HepG2 (cell line): Measurements from ENCODE around the gene NOS2. TPM values are rescaled to one million over a fixed set of nuclear protein-coding genes. Genes with fewer than 3 reads are reported as not detected.

Experiments used
- ATAC-seq: fragments of 200-7000 bp; cut with Tn5 transposase; 3 replicates; pipeline ENCODE4 v1.9.1; 2020; ENCODE audit warnings: mild to moderate bottlenecking, moderate library complexity
- BruUV-seq: library from RNA; stranded (reverse); fragments of 400-500 nt; replicated peaks from 2 replicates; lab custom pipeline; 2021; lab: Mats Ljungman, UMichigan
- CTCF ChIA-PET: fragments of 300-600 bp; formaldehyde crosslinking; extraction: SDS; loops from one replicate; lab custom pipeline; 2021; ENCODE audit warnings: low total read pairs, inconsistent platforms, low intra/inter-chr PET ratio; lab: Yijun Ruan, JAX
- POLR2A ChIA-PET: fragments of 350-600 bp; sonication (Branson Sonifier 250); formaldehyde crosslinking; loops from one replicate; lab custom pipeline; 2020; ENCODE audit warnings: antibody characterized with exemption, inconsistent platforms; lab: Yijun Ruan, JAX
- DNase-seq: peaks from one replicate; pipeline ENCODE4 v3.0.0-alpha.2; 2015; ENCODE audit warnings: low spot score
- FAIRE-seq: peaks from 3 replicates; lab custom pipeline; 2011; peaks lifted over from hg19 to GRCh38; lab: Jason Lieb, UNC
- H2AFZ ChIP-seq: one replicate; pipeline ENCODE4 v1.6.1; 2011; ENCODE audit warnings: low read length, inconsistent platforms
- H3K27ac ChIP-seq: fragments of 300-600 bp; 3 replicates; pipeline ENCODE4 v1.8.0; 2011; ENCODE audit warnings: mixed run types, mild to moderate bottlenecking, mixed read lengths, low read length, inconsistent platforms; ENCODE audit not compliant: insufficient read depth; ENCODE audit errors: extremely low read length
- H3K27me3 ChIP-seq, 2 experiments: fragments of 200-600 bp in 1 of 2; 2 replicates in 1 of 2; 3 replicates in 1 of 2; pipeline versions ENCODE4 v1.6.0 to v1.8.0; 2011; ENCODE audit warnings: low read length in 2 of 2, mild to moderate bottlenecking in 2 of 2, moderate library complexity in 2 of 2, inconsistent platforms in 1 of 2; ENCODE audit not compliant: insufficient read depth in 2 of 2, control insufficient read depth in 1 of 2
- H3K36me3 ChIP-seq, 2 experiments: fragments of 200-600 bp in 1 of 2; replicated peaks in 1 of 2; 2 replicates in 1 of 2; 3 replicates in 1 of 2; pipeline versions ENCODE4 v1.5.1 to v1.8.0; 2011; ENCODE audit warnings: low read length in 2 of 2, inconsistent platforms in 1 of 2; ENCODE audit not compliant: insufficient read depth in 2 of 2, control insufficient read depth in 1 of 2
- H3K4me1 ChIP-seq: 2 replicates; pipeline ENCODE4 v1.5.1; 2012; ENCODE audit warnings: low read length, inconsistent platforms; ENCODE audit not compliant: insufficient read depth
- H3K4me2 ChIP-seq: 2 replicates; pipeline ENCODE4 v1.6.0; 2011; ENCODE audit warnings: low read depth, low read length, inconsistent platforms
- H3K4me3 ChIP-seq, 3 experiments: fragments of 200-600 bp in 1 of 3; sonication (generic), shearing (Covaris generic) in 1 of 3; replicated peaks in 1 of 3; 2 replicates each; pipeline ENCODE4 v1.5.1; 2011 to 2016; ENCODE audit warnings: low read length in 3 of 3, inconsistent platforms in 2 of 3, low read depth in 2 of 3, mild to moderate bottlenecking in 2 of 3, control low read depth in 1 of 3, mixed read lengths in 1 of 3; ENCODE audit not compliant: insufficient read depth in 1 of 3
- H3K79me2 ChIP-seq: one replicate; pipeline ENCODE4 v1.6.1; 2011; ENCODE audit warnings: low read length, inconsistent platforms; ENCODE audit not compliant: insufficient read depth
- H3K9ac ChIP-seq: 2 replicates; pipeline ENCODE4 v1.6.0; 2011; ENCODE audit warnings: mild to moderate bottlenecking, low read depth, low read length, inconsistent platforms; ENCODE audit not compliant: insufficient read depth
- H3K9me3 ChIP-seq: 2 replicates; pipeline ENCODE4 v1.5.1; 2012; ENCODE audit warnings: mild to moderate bottlenecking, low read length
- H4K20me1 ChIP-seq: 2 replicates; pipeline ENCODE4 v1.6.0; 2011; ENCODE audit warnings: inconsistent platforms, mild to moderate bottlenecking, low read length, moderate library complexity; ENCODE audit not compliant: insufficient read depth
- ARHGAP35 ChIP-seq: sonication (generic); formaldehyde crosslinking; IDR thresholded peaks from 2 replicates; pipeline ENCODE4 v1.9.0; 2022; ENCODE audit warnings: mild to moderate bottlenecking, inconsistent platforms, moderate library complexity, missing genetic modification reagents, borderline replicate concordance
- CC2D1A ChIP-seq: sonication (generic); formaldehyde crosslinking; IDR thresholded peaks from 2 replicates; pipeline ENCODE4 v1.8.1; 2023; ENCODE audit warnings: mild to moderate bottlenecking, missing genetic modification reagents
- MAFF ChIP-seq: IDR thresholded peaks from 2 replicates; pipeline ENCODE4 v1.6.1; 2011; ENCODE audit warnings: low read depth, low read length, improper control_type of control experiment
- MAFK ChIP-seq, 2 experiments: IDR thresholded peaks in 1 of 2; conservative IDR thresholded peaks in 1 of 2; 2 replicates each; pipeline ENCODE4 v1.6.1; 2011; ENCODE audit warnings: improper control_type of control experiment in 2 of 2, low read length in 2 of 2
- SMC3 ChIP-seq: IDR thresholded peaks from 2 replicates; pipeline ENCODE4 v1.6.1; 2011; ENCODE audit warnings: low read length, improper control_type of control experiment
- ZFY ChIP-seq: sonication (generic); formaldehyde crosslinking; IDR thresholded peaks from 2 replicates; pipeline ENCODE4 v1.4.0; 2020; ENCODE audit warnings: missing genetic modification reagents
- ZNF274 ChIP-seq: sonication (generic); formaldehyde crosslinking; IDR thresholded peaks from 2 replicates; pipeline ENCODE4 v1.5.1; 2020; ENCODE audit warnings: mild to moderate bottlenecking, missing genetic modification reagents
- ZNF501 ChIP-seq: sonication (generic); formaldehyde crosslinking; IDR thresholded peaks from 2 replicates; pipeline ENCODE4 v1.5.1; 2020; ENCODE audit warnings: mild to moderate bottlenecking, moderate library complexity, missing genetic modification reagents
- ZSCAN5A ChIP-seq: sonication (generic); formaldehyde crosslinking; IDR thresholded peaks from 2 replicates; pipeline ENCODE4 v1.8.0; 2022; ENCODE audit warnings: mild to moderate bottlenecking, missing genetic modification reagents, borderline replicate concordance
- WGBS: methylation state at CpG from one replicate; pipeline ENCODE4 v1.1.6; 2017; ENCODE audit warnings: low lambda C conversion rate; 5-methylcytosine and 5-hydroxymethylcytosine counted together
- in situ Hi-C: cut with HindIII; loops from 2 replicates; pipeline ENCODE4 v1.10.0; 2017; ENCODE audit warnings: low pct_unique_long_range_greater_than_20kb; ENCODE audit not compliant: extremely low pct_ligation_motif_present
- intact Hi-C: fragments of 100-400 bp; cut with micrococcal nuclease; formaldehyde crosslinking; loops from one replicate; pipeline ENCODE4 v1.10.0; 2022; ENCODE audit not compliant: unreplicated experiment
- polyA plus RNA-seq, 8 experiments: library from polyadenylated mRNA; depleted of rRNA in 3 of 8; stranded (reverse) in 7 of 8; unstranded in 1 of 8; fragments of >200 nt; fragmentation: Illumina TruSeq in 4 of 8; extraction: Trizol in 4 of 8; gene quantifications; 2 replicates each; pipeline versions ENCODE4 v1.2.1 to v1.2.3, GENCODE V29; 2011 to 2016; ENCODE audit warnings: low read depth in 4 of 8, missing spikeins in 1 of 8, mixed read lengths in 1 of 8; ENCODE audit not compliant: insufficient read depth in 1 of 8
- total RNA-seq, 5 experiments: library from RNA; depleted of rRNA; stranded (reverse); fragments of >200 nt; fragmentation: Illumina TruSeq; extraction: Trizol; gene quantifications; 2 replicates each; pipeline ENCODE4 v1.2.3, GENCODE V29; 2016; ENCODE audit warnings: low read depth in 1 of 5
- TF ChIP-seq, protein P1 (sequence below): sonication (generic); formaldehyde crosslinking; IDR thresholded peaks from 2 replicates; pipeline ENCODE4 v1.5.1; 2020; ENCODE audit warnings: missing genetic modification reagents, mild to moderate bottlenecking, borderline replicate concordance

NOS2 gene
- total and polyA plus RNA-seq, 2 of the 13 experiments (the other 11 are each of a cell fraction or from before 2014, with no cell fraction given) = 0.02 TPM; not detected in 1

GRCh38 chr17:27821318-27821717, 21.0 kb upstream of the NOS2 start:
- CTCF ChIA-PET = no interaction called here
- 53% methylated on average over 3 of the region's 3 CpGs for WGBS

DNA sequence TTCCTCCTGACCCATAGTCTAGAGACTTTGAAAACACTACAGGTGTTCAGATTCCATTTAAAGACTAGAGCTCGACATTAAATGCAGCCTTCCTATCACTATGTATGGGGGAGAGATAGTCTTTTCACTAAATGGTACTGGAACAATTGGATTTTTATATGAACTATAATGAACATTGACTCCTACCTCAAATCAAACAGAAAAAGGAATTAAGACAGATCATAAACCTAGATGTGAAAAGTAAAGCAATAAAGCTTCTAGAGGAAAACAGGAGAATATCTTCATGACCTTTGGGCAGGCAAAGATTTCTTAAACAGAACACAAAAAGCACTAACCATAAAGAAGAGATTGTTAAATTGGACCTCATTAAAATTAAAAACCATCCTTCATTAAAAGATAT, 18.8 kb upstream of the NOS2 start:
- FAIRE-seq (no peak), DNase-seq (no peak), ATAC-seq (no peak)
- H3K9ac ChIP-seq = no peak overlapping the region
- no peak overlapping the region for H3K27ac ChIP-seq
- H3K4me2 ChIP-seq = no peak overlapping the region
- intact Hi-C loops (no loop called here), in situ Hi-C loops (no loop called here)
- H3K27me3 ChIP-seq = no peaks in the 10 kb centered on the region
- ChIA-PET CTCF (no interaction called here), POLR2A (no interaction called here)
- no peaks in the 10 kb centered on the region for H4K20me1 ChIP-seq
- WGBS = 7% methylated on average over 1 of the region's 1 CpG
- H3K36me3 ChIP-seq = no peaks in the 10 kb centered on the region
- H2AFZ ChIP-seq = no peak overlapping the region
- no peaks in the 10 kb centered on the region for H3K79me2 ChIP-seq
- BruUV-seq = no TSS peak
- H3K4me3 ChIP-seq = no peak overlapping the region
- H3K4me1 ChIP-seq = no peaks in the 10 kb centered on the region
- no peaks in the 10 kb centered on the region; the same call in 1 of the 2 replicates for H3K9me3 ChIP-seq
- TF ChIP-seq ARHGAP35 (no peak), CC2D1A (no peak), SMC3 (no peak), ZFY (no peak), MAFF (no peak), ZSCAN5A (no peak)
- TF ChIP-seq, protein P1, sequence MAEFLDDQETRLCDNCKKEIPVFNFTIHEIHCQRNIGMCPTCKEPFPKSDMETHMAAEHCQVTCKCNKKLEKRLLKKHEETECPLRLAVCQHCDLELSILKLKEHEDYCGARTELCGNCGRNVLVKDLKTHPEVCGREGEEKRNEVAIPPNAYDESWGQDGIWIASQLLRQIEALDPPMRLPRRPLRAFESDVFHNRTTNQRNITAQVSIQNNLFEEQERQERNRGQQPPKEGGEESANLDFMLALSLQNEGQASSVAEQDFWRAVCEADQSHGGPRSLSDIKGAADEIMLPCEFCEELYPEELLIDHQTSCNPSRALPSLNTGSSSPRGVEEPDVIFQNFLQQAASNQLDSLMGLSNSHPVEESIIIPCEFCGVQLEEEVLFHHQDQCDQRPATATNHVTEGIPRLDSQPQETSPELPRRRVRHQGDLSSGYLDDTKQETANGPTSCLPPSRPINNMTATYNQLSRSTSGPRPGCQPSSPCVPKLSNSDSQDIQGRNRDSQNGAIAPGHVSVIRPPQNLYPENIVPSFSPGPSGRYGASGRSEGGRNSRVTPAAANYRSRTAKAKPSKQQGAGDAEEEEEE (CRISPR knock-in tag) = no peak

More at GRCh38 chr17:27821318-27821717, 21.0 kb upstream of the NOS2 start:
- ATAC-seq (no peak), FAIRE-seq (no peak), DNase-seq (no peak)
- H3K9me3 ChIP-seq = no peaks in the 10 kb centered on the region; the same call in 1 of the 2 replicates
- H3K9ac ChIP-seq = no peak overlapping the region
- TF ChIP-seq MAFF (peak; percentile 79), MAFK (conservative IDR thresholded peaks at IDR 0.05 in 1 of 2, IDR thresholded peaks at IDR 0.05 in 1 of 2; ENCODE audit: low read length in 2 of 2) (peak; percentile 82 to 90), ZNF274 (CRISPR knock-in tag) (no peak), ZNF501 (CRISPR knock-in tag) (no peak)
- H3K4me3 ChIP-seq = no peak overlapping the region
- H3K79me2 ChIP-seq = no peaks in the 10 kb centered on the region
- intact Hi-C loops = no loop called here
- no peaks in the 10 kb centered on the region for H4K20me1 ChIP-seq
- no peak overlapping the region for H2AFZ ChIP-seq
- no peaks in the 10 kb centered on the region for H3K36me3 ChIP-seq
- H3K4me1 ChIP-seq = no peaks in the 10 kb centered on the region
- H3K27me3 ChIP-seq = no peaks in the 10 kb centered on the region
- POLR2A ChIA-PET = no interaction called here
- no TSS peak for BruUV-seq
- in situ Hi-C loops = no loop called here
- no peak overlapping the region for H3K27ac ChIP-seq
- H3K4me2 ChIP-seq = no peak overlapping the region
